T-helper 1 cell treated with Interleukin-12 subunit alpha and Interleukin-12 subunit beta and Interleukin-4 antibody, amounts not matched to agents 30 μg/mL and 1 μg/mL, for 36 hours (primary cell): ENCODE measurements around the gene NIBAN1.
"Not testable (repeated sequence)": the region's sequence is repeated elsewhere in the genome, so short reads cannot be mapped to it uniquely, and the experiment has no call there.

Experiments used
- H3K27ac Mint-ChIP-seq: one replicate; pipeline ENCODE4 v1.8.0; 2021; ENCODE audit warnings: mild to moderate bottlenecking, mixed read lengths
- H3K27me3 Mint-ChIP-seq: one replicate; pipeline ENCODE4 v1.8.0; 2021; ENCODE audit warnings: low read depth, mixed read lengths
- H3K36me3 Mint-ChIP-seq: one replicate; pipeline ENCODE4 v1.8.0; 2021; ENCODE audit warnings: low read depth, mixed read lengths
- H3K4me1 Mint-ChIP-seq: one replicate; pipeline ENCODE4 v1.8.0; 2021; ENCODE audit warnings: low read depth, mixed read lengths
- H3K4me3 Mint-ChIP-seq: one replicate; pipeline ENCODE4 v1.8.0; 2021; ENCODE audit warnings: mild to moderate bottlenecking, moderate library complexity, mixed read lengths
- H3K9me3 Mint-ChIP-seq: one replicate; pipeline ENCODE4 v1.8.0; 2021; ENCODE audit warnings: mixed read lengths

Gene NIBAN1

GRCh38 chr1:184959626-184960025 is 14.7 kb downstream of the NIBAN1 start:
- Mint-ChIP-seq H3K4me3 (no peak overlapping the region), H3K27me3 (peaks cover 3% of the 10 kb centered on the region), H3K27ac (no peak overlapping the region), H3K36me3 (peaks cover 17% of the 10 kb centered on the region), H3K4me1 (peaks cover 1% of the 10 kb centered on the region), H3K9me3 (peaks cover 3% of the 10 kb centered on the region)

GRCh38 chr1:184958554-184959353 is 15.6 kb downstream of the NIBAN1 start:
- no peak overlapping the region for H3K4me3 Mint-ChIP-seq
- peaks cover 3% of the 10 kb centered on the region for H3K9me3 Mint-ChIP-seq
- peaks cover 3% of the 10 kb centered on the region for H3K27me3 Mint-ChIP-seq
- H3K27ac Mint-ChIP-seq: no peak overlapping the region
- peaks cover 13% of the 10 kb centered on the region for H3K36me3 Mint-ChIP-seq
- peaks cover 9% of the 10 kb centered on the region for H3K4me1 Mint-ChIP-seq

GRCh38 chr1:184957901-184958300 is 16.4 kb downstream of the NIBAN1 start:
- H3K4me3 Mint-ChIP-seq, H3K9me3 Mint-ChIP-seq, H3K27ac Mint-ChIP-seq, H3K27me3 Mint-ChIP-seq: not testable (repeated sequence)
- Mint-ChIP-seq H3K4me1 (peaks cover 17% of the 10 kb centered on the region), H3K36me3 (peaks cover 11% of the 10 kb centered on the region)

DNA sequence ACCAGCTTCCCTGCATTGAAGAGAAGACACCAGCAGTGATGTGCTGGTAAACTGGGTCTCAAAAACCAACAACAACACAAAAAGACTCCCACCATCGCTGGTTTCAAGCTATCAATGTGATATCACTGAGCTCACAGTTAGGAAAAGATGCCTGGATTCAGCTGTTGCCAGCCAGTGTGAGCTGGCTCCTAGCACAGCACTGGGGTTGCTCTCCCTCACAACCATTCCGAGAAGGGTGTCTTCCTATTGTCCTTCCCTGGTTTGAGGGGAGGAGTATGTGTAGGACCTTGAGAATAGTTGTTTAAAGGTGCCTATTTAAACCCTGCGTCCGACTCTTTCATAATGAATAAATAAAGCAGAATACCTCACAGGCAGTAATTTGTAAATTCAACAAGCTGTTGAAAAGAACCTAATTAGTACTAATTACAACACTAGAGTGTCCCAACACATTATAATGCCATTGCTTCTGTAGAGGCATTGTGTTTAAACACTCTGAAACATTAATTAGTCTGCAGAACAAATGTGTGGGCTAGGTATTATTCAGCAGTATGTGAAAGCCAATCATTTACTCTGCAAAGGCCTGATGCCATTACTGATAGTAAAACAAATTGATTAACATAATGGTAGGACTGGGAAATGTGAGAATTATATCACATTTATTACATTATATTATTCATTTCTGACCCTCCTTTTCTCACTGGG is 17.2 kb downstream of the NIBAN1 start:
- Mint-ChIP-seq H3K4me3 (no peak overlapping the region), H3K36me3 (peaks cover 11% of the 10 kb centered on the region), H3K9me3 (peaks cover 3% of the 10 kb centered on the region), H3K4me1 (peaks cover 18% of the 10 kb centered on the region), H3K27me3 (peaks cover 3% of the 10 kb centered on the region), H3K27ac (no peak overlapping the region)

- H3K27me3 Mint-ChIP-seq: peaks cover 2% of the 10 kb centered on the region
- no peak overlapping the region for H3K27ac Mint-ChIP-seq
- peak overlapping the region; percentile 30 for H3K4me3 Mint-ChIP-seq
- peaks cover 18% of the 10 kb centered on the region for H3K4me1 Mint-ChIP-seq
- H3K9me3 Mint-ChIP-seq: no peaks in the 10 kb centered on the region
- H3K36me3 Mint-ChIP-seq: peaks cover 8% of the 10 kb centered on the region
Measured at GRCh38 chr1:184954232-184954995, 19.9 kb downstream of the NIBAN1 start.

DNA sequence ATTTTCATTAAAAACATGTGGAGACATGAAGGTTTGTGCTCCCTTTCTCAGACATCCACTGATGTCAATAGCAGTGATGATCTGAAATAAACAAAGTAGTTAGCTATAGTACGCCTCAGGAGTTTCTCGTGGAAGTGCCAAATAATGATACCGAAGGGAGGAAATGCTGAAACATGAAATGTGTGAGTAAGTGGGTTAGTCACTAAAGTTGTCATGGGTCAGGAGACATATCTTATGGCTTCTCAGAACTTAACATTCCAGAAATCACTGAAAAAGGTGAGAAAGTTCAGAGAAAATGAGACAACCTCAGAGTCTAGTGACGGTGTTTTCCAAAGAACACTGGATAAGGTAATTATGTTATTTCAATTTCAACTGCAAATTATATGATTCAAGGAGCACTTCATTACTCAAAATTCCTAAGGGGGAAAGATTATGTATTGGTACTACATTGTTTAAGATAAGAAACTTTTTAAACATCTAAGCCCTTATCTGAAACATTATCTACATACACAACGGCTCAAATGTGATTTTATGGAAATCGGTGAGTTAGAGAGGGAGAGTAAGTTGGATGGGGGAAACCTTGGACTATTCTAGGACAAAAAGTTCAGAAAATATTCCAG is 20.6 kb downstream of the NIBAN1 start:
- H3K27ac Mint-ChIP-seq: peak overlapping the region; percentile 62
- peaks cover 8% of the 10 kb centered on the region for H3K36me3 Mint-ChIP-seq
- peaks cover 18% of the 10 kb centered on the region for H3K4me1 Mint-ChIP-seq
- H3K9me3 Mint-ChIP-seq: no peaks in the 10 kb centered on the region
- no peaks in the 10 kb centered on the region for H3K27me3 Mint-ChIP-seq
- peak overlapping the region; percentile 30 for H3K4me3 Mint-ChIP-seq

GRCh38 chr1:184952428-184952827 is 21.9 kb downstream of the NIBAN1 start:
- Mint-ChIP-seq H3K4me3 (no peak overlapping the region), H3K27ac (no peak overlapping the region), H3K4me1 (peaks cover 18% of the 10 kb centered on the region), H3K9me3 (no peaks in the 10 kb centered on the region), H3K27me3 (no peaks in the 10 kb centered on the region), H3K36me3 (peaks cover 8% of the 10 kb centered on the region)

DNA sequence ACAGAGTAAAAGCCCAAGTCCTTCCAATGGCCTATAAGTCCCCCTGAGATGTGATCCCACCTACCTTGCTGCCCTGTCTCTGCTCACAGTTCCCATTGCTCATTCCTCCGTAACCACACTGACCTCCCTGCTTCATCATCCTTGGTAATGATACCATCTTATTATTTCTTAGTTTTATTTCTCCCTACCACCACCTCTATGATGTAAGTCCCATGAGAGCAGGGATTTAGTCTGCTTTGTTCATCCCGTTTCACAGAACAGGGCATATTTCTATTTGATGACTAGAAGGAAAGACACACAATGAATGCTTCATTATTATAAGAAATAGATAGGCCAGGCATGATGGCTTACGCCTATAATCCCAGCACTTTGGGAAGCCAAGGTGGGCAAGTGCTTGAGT is 22.5 kb downstream of the NIBAN1 start:
- peaks cover 8% of the 10 kb centered on the region for H3K36me3 Mint-ChIP-seq
- H3K27me3 Mint-ChIP-seq: no peaks in the 10 kb centered on the region
- H3K27ac Mint-ChIP-seq: no peak overlapping the region
- H3K4me1 Mint-ChIP-seq: peaks cover 18% of the 10 kb centered on the region
- H3K9me3 Mint-ChIP-seq: no peaks in the 10 kb centered on the region
- H3K4me3 Mint-ChIP-seq: no peak overlapping the region

- Mint-ChIP-seq H3K27ac (no peak overlapping the region), H3K4me1 (peaks cover 23% of the 10 kb centered on the region), H3K36me3 (peaks cover 11% of the 10 kb centered on the region), H3K27me3 (no peaks in the 10 kb centered on the region), H3K9me3 (no peaks in the 10 kb centered on the region), H3K4me3 (no peak overlapping the region)
Measured at GRCh38 chr1:184950906-184951305, 23.4 kb downstream of the NIBAN1 start.

DNA sequence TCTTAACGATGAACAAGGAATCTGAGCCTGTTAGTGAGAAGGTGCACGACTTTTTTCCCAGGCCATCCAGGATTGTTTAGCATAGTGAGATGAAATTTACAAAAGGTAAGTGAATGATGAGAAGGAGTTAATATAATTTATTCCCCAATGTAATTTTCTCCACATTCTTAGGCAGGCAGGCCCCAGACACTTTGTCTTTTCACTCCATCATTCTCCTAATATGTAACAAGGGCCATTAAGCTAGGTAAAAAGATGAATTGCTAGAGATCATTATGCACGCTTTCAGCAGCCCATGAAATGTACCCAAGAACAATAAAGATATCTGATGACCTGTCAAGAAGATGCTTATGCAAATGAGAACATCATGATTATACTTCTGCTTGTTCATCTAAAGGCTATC is 24.1 kb downstream of the NIBAN1 start:
- peaks cover 24% of the 10 kb centered on the region for H3K4me1 Mint-ChIP-seq
- no peak overlapping the region for H3K4me3 Mint-ChIP-seq
- no peak overlapping the region for H3K27ac Mint-ChIP-seq
- H3K36me3 Mint-ChIP-seq: peaks cover 11% of the 10 kb centered on the region
- no peaks in the 10 kb centered on the region for H3K27me3 Mint-ChIP-seq
- H3K9me3 Mint-ChIP-seq: no peaks in the 10 kb centered on the region

DNA sequence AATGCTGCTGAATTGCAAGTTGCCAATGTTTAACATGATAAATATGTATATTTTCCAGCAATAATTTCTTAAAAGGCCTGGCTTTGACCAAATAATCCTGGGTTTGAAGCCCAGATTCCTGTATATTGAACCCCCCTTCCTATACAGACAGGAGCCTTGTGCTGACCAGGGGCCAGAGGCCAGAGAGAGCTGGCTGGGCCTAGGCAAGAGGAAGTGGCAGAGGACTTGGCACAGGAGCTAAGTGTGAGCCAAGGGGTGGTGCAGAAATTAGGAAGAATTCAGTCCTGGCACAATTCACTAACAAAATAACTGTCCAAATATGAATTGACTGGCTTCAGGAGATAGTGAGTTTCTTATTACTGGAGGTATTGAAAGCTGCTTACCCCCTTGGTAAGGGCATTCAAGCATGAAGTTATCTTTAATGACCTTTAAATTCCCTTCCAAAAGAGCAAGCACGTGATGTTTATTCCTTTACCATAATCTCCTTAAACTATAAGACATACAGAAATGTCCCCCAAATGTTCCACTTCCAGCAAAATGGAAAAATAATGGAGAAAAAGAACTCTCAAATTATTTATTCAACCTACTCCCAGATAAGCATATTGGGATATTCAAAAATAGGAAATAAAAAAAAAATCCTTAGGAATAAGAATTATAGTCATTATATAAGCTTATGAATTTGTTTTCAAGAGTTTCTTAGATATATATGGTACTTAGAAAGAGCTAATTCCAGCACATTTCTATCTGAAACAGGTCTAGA is 26.6 kb downstream of the NIBAN1 start:
- Mint-ChIP-seq H3K4me1 (peaks cover 9% of the 10 kb centered on the region), H3K27ac (no peak overlapping the region), H3K36me3 (peaks cover 14% of the 10 kb centered on the region), H3K9me3 (no peaks in the 10 kb centered on the region), H3K4me3 (no peak overlapping the region), H3K27me3 (no peaks in the 10 kb centered on the region)

DNA sequence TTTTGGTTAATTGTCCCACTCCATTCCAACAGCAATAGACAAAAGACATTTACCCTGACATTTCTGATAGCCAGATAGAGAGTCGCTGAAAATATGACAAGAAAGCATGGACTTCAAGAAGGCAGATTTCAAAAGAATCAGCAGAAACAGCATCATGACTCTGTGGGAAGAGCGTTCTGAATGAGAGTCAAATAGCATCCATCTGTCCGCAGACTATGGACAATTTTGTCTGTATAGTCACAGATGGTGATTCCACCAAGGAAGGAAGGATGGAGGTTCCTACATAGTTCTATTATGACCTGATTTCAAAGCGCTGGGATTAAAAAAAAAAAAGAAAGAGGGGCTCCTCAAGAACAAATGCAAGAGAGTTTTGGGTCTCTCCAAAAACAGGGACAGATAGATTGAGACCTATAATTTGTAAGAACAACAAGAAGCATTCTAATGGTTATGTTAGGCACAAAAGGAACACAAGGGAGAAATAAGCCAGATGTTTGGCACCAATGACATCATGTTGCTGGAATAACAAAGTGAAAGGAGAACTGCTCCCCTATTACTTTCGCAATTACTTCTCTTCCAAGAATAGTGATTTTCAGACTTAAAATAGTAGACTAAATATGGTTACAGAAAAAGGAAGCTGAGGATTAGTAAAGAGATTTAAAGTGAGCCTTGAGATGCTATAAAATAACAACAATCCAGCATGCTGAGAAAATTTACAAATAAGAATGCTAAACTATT is 28.5 kb downstream of the NIBAN1 start:
- no peak overlapping the region for H3K4me3 Mint-ChIP-seq
- H3K27ac Mint-ChIP-seq: no peak overlapping the region

DNA sequence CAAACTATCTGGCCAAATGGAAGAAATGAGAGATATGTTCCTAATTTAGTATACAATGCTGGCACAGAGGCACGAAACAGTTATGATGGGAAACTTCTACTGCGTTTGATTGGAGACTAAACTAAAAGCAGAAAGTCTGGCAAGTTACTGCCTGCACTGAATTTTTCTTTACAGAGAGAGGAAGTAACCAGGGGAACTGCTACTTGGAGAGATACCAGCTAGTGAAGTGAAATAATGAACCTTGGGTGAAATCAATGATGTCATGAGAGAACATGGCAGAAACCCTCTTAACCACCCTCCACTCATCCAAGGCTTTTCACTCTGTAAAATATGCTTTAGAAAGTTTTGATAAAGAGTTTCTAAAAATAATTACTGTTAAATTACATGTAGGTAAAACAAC is 29.3 kb downstream of the NIBAN1 start:
- Mint-ChIP-seq H3K4me3 (no peak overlapping the region), H3K27ac (no peak overlapping the region), H3K4me1 (peaks cover 14% of the 10 kb centered on the region), H3K27me3 (no peaks in the 10 kb centered on the region), H3K9me3 (no peaks in the 10 kb centered on the region), H3K36me3 (peaks cover 12% of the 10 kb centered on the region)

More for the DNA sequence above, 28.5 kb downstream of the NIBAN1 start:
- Mint-ChIP-seq H3K4me1 (peaks cover 14% of the 10 kb centered on the region), H3K36me3 (peaks cover 12% of the 10 kb centered on the region), H3K27me3 (no peaks in the 10 kb centered on the region), H3K9me3 (no peaks in the 10 kb centered on the region)
